ENCODE results near the gene S100A10.

- TF ChIP-seq, protein P1, sequence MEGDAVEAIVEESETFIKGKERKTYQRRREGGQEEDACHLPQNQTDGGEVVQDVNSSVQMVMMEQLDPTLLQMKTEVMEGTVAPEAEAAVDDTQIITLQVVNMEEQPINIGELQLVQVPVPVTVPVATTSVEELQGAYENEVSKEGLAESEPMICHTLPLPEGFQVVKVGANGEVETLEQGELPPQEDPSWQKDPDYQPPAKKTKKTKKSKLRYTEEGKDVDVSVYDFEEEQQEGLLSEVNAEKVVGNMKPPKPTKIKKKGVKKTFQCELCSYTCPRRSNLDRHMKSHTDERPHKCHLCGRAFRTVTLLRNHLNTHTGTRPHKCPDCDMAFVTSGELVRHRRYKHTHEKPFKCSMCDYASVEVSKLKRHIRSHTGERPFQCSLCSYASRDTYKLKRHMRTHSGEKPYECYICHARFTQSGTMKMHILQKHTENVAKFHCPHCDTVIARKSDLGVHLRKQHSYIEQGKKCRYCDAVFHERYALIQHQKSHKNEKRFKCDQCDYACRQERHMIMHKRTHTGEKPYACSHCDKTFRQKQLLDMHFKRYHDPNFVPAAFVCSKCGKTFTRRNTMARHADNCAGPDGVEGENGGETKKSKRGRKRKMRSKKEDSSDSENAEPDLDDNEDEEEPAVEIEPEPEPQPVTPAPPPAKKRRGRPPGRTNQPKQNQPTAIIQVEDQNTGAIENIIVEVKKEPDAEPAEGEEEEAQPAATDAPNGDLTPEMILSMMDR (conservative IDR thresholded peaks at IDR 0.05; ENCODE audit: low read depth, low read length) = no peak
- TF ChIP-seq MAFK (IDR thresholded peaks at IDR 0.05; ENCODE audit: low read depth, low read length) = no peak
- no peak for TF ChIP-seq RAD21 (IDR thresholded peaks at IDR 0.05; ENCODE audit: low read length)
- TF ChIP-seq RCOR1 (IDR thresholded peaks at IDR 0.05; ENCODE audit: insufficient replicate concordance, low read length) = no peak
- no peak for TF ChIP-seq ELK1 (IDR thresholded peaks at IDR 0.05; ENCODE audit: borderline replicate concordance, low read depth, low read length)
- no peak for TF ChIP-seq POLR2A (IDR thresholded peaks at IDR 0.05; ENCODE audit: low read depth, low read length)
- TF ChIP-seq SMC3 (IDR thresholded peaks at IDR 0.05; ENCODE audit: low read depth, low read length) = no peak
- no peak for TF ChIP-seq CEBPB (IDR thresholded peaks at IDR 0.05; ENCODE audit: low read depth, low read length)
- no peak for TF ChIP-seq NFE2L2 (IDR thresholded peaks at IDR 0.05; ENCODE audit: low read depth, low read length)
- TF ChIP-seq, protein P2, sequence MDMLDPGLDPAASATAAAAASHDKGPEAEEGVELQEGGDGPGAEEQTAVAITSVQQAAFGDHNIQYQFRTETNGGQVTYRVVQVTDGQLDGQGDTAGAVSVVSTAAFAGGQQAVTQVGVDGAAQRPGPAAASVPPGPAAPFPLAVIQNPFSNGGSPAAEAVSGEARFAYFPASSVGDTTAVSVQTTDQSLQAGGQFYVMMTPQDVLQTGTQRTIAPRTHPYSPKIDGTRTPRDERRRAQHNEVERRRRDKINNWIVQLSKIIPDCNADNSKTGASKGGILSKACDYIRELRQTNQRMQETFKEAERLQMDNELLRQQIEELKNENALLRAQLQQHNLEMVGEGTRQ (IDR thresholded peaks at IDR 0.05; ENCODE audit: low read depth, low read length) = no peak
- no peak for TF ChIP-seq RFX5 (IDR thresholded peaks at IDR 0.05; ENCODE audit: low read depth, low read length)
- no peak for TF ChIP-seq FOS (IDR thresholded peaks at IDR 0.05; ENCODE audit: low read depth, low read length)
- TF ChIP-seq MXI1 (IDR thresholded peaks at IDR 0.05; ENCODE audit: borderline replicate concordance, low read depth, low read length) = no peak
- TF ChIP-seq MAZ (IDR thresholded peaks at IDR 0.05; ENCODE audit: borderline replicate concordance, low read depth, low read length) = no peak
Observed at GRCh38 chr1:151993084-151993733, 450 bp downstream of the S100A10 start.

Measured in IMR-90 (cell line).